ENCODE measurements around the gene PARS2.

DNA sequence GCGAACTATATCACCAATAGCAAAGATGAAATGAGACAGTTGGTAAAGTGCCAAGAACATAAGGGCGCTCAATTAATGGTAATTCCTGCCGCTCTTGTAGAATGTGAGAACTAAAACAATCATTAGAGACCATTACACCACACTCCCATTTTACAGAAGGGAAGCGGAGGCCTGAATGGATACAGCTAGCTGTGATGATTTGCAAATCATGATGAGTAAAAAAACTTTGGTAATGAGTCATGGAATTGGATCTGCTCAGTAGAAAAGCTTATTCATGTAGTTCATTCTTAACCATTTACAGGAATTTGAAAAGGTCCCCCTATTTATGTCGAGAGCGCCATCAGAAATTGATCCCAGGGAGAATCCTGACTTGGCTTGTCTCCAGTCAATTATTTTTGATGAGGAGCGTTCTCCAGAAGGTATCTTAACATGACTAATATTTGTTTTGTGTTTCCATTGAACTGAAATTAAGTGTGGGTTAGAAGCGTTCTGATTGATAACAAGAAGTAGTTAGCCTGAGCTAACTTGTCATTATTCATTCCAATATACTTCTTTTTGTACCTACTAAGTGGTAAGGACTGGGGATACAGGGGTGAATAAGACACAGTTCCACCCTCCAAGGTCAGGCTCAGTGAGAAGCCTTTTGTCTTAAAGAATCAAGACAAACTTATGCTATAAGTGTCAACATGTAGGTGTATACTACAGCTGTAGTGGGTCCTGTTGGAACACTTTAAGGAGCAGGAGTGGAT, 47.9 kb downstream of the PARS2 start:
- TF ChIP-seq POLR2A (IDR thresholded peaks at IDR 0.05; ENCODE audit: extremely low read depth, insufficient read length) = no peak
- TF ChIP-seq, protein P1, sequence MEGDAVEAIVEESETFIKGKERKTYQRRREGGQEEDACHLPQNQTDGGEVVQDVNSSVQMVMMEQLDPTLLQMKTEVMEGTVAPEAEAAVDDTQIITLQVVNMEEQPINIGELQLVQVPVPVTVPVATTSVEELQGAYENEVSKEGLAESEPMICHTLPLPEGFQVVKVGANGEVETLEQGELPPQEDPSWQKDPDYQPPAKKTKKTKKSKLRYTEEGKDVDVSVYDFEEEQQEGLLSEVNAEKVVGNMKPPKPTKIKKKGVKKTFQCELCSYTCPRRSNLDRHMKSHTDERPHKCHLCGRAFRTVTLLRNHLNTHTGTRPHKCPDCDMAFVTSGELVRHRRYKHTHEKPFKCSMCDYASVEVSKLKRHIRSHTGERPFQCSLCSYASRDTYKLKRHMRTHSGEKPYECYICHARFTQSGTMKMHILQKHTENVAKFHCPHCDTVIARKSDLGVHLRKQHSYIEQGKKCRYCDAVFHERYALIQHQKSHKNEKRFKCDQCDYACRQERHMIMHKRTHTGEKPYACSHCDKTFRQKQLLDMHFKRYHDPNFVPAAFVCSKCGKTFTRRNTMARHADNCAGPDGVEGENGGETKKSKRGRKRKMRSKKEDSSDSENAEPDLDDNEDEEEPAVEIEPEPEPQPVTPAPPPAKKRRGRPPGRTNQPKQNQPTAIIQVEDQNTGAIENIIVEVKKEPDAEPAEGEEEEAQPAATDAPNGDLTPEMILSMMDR (IDR thresholded peaks at IDR 0.05; ENCODE audit: low read depth, low read length) = no peak
- TF ChIP-seq MYC (IDR thresholded peaks at IDR 0.05; ENCODE audit: low read depth, low read length) = no peak
- TF ChIP-seq, protein P2, sequence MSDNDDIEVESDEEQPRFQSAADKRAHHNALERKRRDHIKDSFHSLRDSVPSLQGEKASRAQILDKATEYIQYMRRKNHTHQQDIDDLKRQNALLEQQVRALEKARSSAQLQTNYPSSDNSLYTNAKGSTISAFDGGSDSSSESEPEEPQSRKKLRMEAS (IDR thresholded peaks at IDR 0.05; ENCODE audit: low read depth, low read length) = no peak
